Epithelial cell of proximal tubule (primary cell): ENCODE measurements around the gene BTBD9. TPM values are rescaled to one million over a fixed set of nuclear protein-coding genes. Genes with fewer than 3 reads are reported as not detected.

Source experiments
- DNase-seq: peaks from one replicate; pipeline ENCODE4 v3.0.0-alpha.2; 2011; ENCODE audit warnings: low read depth
- H3K4me3 ChIP-seq: 2 replicates; pipeline ENCODE4 v1.5.1; 2011; ENCODE audit warnings: low read depth, mild to moderate bottlenecking, low read length
- CTCF ChIP-seq: conservative IDR thresholded peaks from 2 replicates; pipeline ENCODE4 v1.5.1; 2012; ENCODE audit warnings: low read depth, mild to moderate bottlenecking, low read length
- total RNA-seq: library from RNA; depleted of rRNA; stranded (reverse); fragments of >200 nt; gene quantifications from 2 replicates; pipeline ENCODE4 v1.2.3, GENCODE V29; 2015

The BTBD9 gene
- total RNA-seq, 1 donor from 2014 or later = 2.9 TPM

GRCh38 chr6:38177882-38178583 is 461.7 kb downstream of the BTBD9 start:
- H3K4me3 ChIP-seq = no peak overlapping the region
- no peak for DNase-seq
- no peak for TF ChIP-seq CTCF

- TF ChIP-seq CTCF = no peak
- DNase-seq = no peak
- H3K4me3 ChIP-seq = no peak overlapping the region
Observed at GRCh38 chr6:38176797-38177751, 462.7 kb downstream of the BTBD9 start.

- TF ChIP-seq CTCF = no peak
- DNase-seq = no peak
- H3K4me3 ChIP-seq = no peak overlapping the region
Observed at GRCh38 chr6:38175786-38176185, 463.9 kb downstream of the BTBD9 start.

- TF ChIP-seq CTCF = no peak
- DNase-seq = no peak
Observed at GRCh38 chr6:38174806-38175495, 464.8 kb downstream of the BTBD9 start.

GRCh38 chr6:38174315-38174714 is 465.4 kb downstream of the BTBD9 start:
- DNase-seq = no peak
- TF ChIP-seq CTCF = no peak
- H3K4me3 ChIP-seq = no peak overlapping the region

More at GRCh38 chr6:38174806-38175495, 464.8 kb downstream of the BTBD9 start:
- H3K4me3 ChIP-seq = no peak overlapping the region

- DNase-seq = no peak
- no peak for TF ChIP-seq CTCF
- no peak overlapping the region for H3K4me3 ChIP-seq
Observed at GRCh38 chr6:38173909-38174308, 465.8 kb downstream of the BTBD9 start.
